NCI-H748 (cell line): ENCODE measurements around the gene ZNF3.

Experiments
- DNase-seq: peaks from one replicate; lab custom pipeline; 2025; ENCODE audit not compliant: unreplicated experiment; lab: John Stamatoyannopoulos, UW

The ZNF3 gene

DNA sequence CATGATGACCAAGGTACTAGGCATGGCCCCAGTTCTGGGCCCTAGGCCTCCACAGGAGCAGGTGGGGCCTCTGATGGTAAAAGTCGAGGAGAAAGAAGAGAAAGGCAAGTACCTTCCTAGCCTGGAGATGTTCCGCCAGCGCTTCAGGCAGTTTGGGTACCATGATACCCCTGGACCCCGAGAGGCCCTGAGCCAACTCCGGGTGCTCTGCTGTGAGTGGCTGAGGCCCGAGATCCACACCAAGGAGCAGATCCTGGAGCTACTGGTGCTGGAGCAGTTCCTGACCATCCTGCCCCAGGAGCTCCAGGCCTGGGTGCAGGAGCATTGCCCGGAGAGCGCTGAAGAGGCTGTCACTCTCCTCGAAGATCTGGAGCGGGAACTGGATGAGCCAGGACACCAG is 24.5 kb downstream of the ZNF3 start:
- DNase-seq, result no peak

GRCh38 chr7:100053215-100053614 is 28.3 kb downstream of the ZNF3 start:
- DNase-seq, result peak; percentile 54

- DNase-seq, result no peak
Measured at GRCh38 chr7:100051611-100052010, 29.9 kb downstream of the ZNF3 start.

DNA sequence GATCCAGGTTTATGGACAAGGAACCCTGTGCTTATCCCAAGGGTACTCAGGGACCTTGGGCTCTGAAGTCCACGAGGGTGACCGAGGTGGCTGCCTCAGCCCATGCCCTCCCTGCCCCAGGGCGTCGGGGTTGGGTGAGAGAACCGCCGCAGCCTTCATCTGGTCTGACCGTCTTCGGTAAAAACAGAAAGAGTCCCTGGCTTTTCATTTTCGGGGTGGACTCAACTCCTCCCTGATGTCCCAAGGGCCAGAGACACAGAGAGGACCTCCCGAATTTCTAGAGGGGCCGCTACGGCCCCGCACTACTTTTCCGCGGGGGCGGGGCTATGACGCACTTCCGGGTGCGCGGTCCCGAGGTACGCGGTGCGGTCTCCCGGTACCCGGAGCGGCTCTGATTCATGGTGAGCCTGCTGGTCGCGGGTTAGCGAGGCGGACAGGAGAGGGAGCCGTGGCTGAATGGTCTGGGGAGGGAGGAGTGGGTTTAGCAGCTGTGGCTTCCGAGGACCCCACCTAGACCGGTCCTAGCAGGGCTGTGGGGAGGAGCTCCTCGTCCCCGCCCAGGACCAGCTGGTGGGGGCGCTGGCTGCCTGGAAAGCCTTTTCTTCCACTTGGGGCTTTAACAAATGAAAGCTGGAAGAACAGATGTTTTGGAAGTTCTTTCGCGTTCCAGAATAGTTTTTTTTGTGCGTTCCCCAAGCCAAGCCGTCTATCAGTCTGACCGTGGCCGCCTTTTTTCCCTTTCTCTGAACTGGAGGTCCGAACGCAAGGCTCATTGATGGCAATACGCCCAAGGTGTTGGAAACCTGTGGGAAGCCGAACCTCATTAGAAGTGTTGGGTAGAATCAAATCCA is 31.9 kb downstream of the ZNF3 start, which contains the start of gene ZSCAN21:
Gene ZSCAN21 (plus strand): TSS at position 334 of the 851 bp plus-strand sequence. CDS start 7,233 bp downstream, outside the sequence.
- DNase-seq, result peak; percentile 86

GRCh38 chr7:100048680-100049079 is 32.8 kb downstream of the ZNF3 start:
- DNase-seq, result no peak

DNA sequence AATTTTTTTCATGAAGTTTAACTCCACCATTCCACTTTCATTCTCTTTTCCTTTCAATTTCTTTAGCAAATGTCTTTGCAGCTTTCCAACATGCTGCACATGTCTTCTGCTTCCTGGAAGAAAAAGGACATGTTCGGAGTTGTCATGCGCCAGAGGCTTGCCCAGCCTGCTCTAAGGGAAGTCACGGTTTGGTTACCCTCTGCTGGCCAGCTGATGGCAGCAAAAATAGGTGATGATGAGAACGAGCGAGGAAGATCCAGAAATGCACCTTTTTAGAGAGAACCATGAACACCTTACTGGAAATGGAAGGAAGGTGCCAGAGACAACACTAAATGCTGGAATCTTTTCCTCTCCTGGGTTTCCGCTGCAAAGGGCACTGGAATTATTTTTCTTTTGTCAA is 36.8 kb downstream of the ZNF3 start:
- DNase-seq, result no peak

DNA sequence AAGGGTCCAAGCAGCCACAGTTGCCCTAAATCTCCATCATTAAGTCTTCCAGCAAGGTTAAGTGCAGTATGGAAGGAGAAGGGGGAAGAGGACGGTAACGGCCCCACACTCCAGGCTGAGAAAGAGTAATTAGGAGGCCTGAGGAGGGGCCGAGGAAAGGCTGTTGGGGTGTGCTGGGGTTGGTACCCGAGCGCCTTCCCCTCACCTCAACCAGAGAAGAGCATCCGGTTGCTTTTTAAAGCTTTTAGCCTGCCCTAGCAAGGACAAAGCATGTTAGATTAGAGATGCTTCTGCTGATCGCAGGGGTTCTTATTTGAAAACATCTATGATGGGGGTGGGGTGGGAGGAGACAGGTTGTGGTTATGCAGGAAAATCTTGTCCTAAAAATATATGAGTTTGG is 40.9 kb downstream of the ZNF3 start:
- no peak for DNase-seq

- no peak for DNase-seq
Measured at GRCh38 chr7:100038326-100038725, 43.2 kb downstream of the ZNF3 start.

DNA sequence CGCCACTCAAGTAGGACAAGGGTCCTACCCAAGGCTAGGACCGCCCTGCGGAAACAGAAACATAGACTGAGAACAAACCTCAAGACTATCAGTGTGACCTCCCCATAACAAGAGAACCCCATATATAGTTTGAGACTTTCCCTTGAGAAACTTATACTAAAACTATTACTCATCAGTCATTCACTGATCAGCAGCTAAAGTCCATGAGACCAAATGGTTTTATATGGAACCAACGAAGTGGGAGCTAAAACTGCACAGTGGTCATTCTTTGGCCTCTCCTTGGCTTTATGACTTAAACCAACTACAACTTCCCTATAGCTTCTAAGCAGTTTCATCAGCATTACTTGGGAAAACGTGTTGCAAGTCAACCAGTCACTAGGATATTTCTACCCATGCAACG is 45.6 kb downstream of the ZNF3 start:
- DNase-seq, result no peak

DNA sequence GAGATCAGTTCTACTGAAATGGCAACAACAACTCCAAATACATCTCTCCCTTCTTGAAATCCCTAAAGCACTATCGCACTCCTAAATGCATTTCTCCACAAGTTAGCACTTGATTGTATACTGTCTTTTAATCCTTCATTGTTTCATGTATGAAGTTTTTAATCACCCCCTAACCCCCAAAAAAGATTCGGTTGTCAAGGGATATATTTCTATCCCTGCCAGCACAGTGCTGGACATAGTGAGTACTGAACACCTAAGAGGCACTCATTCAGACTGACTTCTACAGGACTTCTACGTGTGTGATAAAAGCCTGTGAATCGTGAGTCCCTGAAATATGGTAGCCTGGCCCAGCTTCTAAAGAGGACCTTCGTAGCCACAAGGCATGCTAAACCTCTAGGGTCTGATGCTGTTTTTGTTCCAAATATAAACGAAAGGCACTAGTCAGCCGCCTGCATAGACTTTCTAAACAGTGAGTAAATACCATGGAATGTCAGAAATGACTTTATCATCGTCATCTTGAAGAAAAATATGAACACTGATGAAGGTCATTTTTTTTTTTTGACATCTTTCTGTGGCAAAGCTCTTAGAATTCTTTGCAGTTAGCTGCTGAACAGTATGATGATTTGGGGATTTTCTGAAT is 46.5 kb downstream of the ZNF3 start:
- no peak for DNase-seq

- DNase-seq, result no peak
Measured at GRCh38 chr7:100033526-100033925, 48.0 kb downstream of the ZNF3 start.

DNA sequence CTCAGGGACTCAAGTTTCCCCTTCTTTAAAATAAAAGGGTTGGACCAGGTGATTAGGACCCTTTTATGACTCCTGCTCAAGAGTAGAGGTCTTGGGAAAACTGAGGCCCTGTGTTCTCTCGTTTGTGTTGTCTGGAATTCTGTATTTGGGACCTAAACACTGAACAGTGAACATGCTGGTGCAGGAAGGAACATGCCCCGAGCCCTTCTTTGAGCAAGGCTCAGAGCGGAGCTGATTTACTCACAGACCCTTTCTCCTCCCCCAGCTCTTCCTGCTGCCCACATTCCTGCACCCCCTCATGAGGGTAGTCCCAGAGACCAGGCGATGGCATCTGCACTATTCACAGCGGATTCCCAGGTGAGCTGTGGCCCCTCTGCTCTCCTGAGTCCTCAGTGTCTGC is 51.9 kb downstream of the ZNF3 start:
- DNase-seq, result no peak

DNA sequence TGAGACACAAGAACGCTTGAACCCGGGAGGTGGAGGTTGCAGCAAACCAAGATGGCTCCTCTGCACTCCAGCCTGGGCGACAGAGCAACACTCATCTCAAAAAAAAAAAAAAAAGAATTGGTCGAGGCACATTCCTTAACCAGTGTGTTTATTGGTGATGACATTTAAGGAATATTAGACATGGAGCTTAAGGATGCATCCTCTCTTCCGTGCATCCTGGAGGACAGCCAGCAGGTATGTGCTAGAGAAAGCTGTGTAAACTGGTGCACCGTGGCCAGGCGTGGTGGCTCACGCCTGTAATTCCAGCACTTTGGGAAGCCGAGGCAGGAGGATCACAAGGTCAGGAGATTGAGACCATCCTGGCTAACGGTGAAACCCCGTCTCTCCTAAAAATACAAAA is 54.3 kb downstream of the ZNF3 start:
- no peak for DNase-seq

GRCh38 chr7:100024020-100024619 is 57.4 kb downstream of the ZNF3 start:
- DNase-seq, result no peak

- DNase-seq, result no peak
Measured at GRCh38 chr7:100023526-100023925, 58.0 kb downstream of the ZNF3 start.

DNA sequence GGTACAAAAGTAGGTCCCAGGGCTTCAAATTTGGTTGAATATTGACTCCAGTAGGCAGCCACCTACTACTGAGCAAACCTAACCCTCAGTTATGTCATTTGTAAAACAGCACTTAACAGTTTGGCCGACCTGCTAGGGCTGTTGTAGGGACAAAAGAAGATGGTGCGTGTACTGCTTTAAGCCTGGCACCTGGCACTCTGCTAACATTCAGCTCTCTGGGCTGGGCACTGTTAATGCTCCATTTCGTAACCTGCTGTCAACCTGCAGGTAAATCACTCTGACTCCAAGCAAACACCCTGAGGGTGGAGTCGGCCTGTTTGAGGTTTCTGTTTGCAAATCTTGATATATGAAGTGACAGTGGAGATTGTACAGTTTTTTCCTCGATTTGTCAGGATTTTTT is 58.9 kb downstream of the ZNF3 start:
- DNase-seq, result no peak

GRCh38 chr7:100021297-100021696 is 60.2 kb downstream of the ZNF3 start:
- DNase-seq, result no peak
